Brain microvascular endothelial cell (primary cell): ENCODE measurements around the gene TUBB2A.

Experiments
- DNase-seq: peaks from one replicate; pipeline ENCODE4 v3.0.0-alpha.2; 2020
- H3K27ac ChIP-seq: fragments of 250-450 bp; sonication (Bioruptor Pico); 2 replicates; pipeline ENCODE4 v1.5.1; 2020; ENCODE audit warnings: mild to moderate bottlenecking, moderate library complexity
- H3K27me3 ChIP-seq: fragments of 250-450 bp; sonication (Bioruptor Pico); replicated peaks from 2 replicates; pipeline ENCODE4 v1.5.1; 2020; ENCODE audit warnings: mild to moderate bottlenecking
- H3K36me3 ChIP-seq: fragments of 250-450 bp; sonication (Bioruptor Pico); replicated peaks from 2 replicates; pipeline ENCODE4 v1.5.1; 2020; ENCODE audit warnings: mild to moderate bottlenecking
- H3K4me3 ChIP-seq: 2 replicates; pipeline ENCODE4 v1.5.1; 2011; ENCODE audit warnings: low read depth, mild to moderate bottlenecking, control low read depth, low read length, moderate library complexity
- in situ Hi-C: cut with HindIII; loops from 2 replicates; pipeline ENCODE4 v1.10.0; 2017; ENCODE audit warnings: low sequenced_read_pairs, low pct_ligation_motif_present
- TF ChIP-seq, protein P1 (sequence below): IDR thresholded peaks from 2 replicates; pipeline ENCODE4 v1.5.1; 2011; ENCODE audit warnings: low read depth, mild to moderate bottlenecking, moderate library complexity, low read length, control low read depth, inconsistent platforms; ENCODE audit errors: missing control alignments

The TUBB2A gene

DNA sequence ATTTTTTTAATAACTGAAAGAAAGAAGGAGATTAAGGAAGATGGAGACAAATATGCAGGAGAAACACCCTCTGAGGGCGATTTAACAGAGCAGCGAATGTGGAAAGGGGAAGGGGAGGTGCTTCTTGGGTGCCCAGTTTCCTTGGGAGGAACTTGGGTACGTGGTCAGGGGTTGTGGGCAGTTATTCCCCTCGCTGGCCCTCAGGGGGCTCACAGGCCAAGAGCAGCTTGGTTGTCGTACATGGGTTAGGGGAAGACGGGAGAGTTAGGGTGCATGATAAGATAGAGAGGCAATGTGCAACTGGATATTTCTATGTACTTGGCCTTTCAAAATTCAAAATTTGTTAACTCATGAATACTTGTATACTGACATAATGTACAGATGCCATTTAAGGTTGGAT is 7.0 kb upstream of the TUBB2A start:
- H3K27me3 ChIP-seq, result no peaks in the 10 kb centered on the region

DNA sequence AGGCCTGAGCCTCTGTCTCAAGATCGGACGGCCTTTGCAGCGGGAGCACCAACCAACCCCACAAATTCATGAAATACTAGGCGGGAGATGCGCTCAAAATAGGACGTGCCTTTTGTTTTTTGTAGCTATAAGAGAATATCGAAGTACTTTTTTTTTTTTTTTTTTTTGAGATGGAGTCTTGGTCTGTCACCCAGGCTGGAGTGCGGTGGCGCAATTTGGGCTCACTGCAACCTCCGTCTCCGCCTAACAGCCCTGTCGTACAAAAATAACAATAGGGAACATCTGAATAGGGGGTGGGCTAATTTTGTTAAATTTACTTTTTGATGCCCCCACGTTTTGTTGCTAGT is 5.9 kb upstream of the TUBB2A start:
- no peak for DNase-seq
- H3K4me3 ChIP-seq, result peak overlapping the region; percentile 68
- in situ Hi-C loops, result no loop called here
- no peaks in the 10 kb centered on the region for H3K36me3 ChIP-seq
- H3K27ac ChIP-seq, result no peak overlapping the region
- TF ChIP-seq, protein P1, sequence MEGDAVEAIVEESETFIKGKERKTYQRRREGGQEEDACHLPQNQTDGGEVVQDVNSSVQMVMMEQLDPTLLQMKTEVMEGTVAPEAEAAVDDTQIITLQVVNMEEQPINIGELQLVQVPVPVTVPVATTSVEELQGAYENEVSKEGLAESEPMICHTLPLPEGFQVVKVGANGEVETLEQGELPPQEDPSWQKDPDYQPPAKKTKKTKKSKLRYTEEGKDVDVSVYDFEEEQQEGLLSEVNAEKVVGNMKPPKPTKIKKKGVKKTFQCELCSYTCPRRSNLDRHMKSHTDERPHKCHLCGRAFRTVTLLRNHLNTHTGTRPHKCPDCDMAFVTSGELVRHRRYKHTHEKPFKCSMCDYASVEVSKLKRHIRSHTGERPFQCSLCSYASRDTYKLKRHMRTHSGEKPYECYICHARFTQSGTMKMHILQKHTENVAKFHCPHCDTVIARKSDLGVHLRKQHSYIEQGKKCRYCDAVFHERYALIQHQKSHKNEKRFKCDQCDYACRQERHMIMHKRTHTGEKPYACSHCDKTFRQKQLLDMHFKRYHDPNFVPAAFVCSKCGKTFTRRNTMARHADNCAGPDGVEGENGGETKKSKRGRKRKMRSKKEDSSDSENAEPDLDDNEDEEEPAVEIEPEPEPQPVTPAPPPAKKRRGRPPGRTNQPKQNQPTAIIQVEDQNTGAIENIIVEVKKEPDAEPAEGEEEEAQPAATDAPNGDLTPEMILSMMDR, result no peak
- no peaks in the 10 kb centered on the region for H3K27me3 ChIP-seq

More for the DNA sequence above, 7.0 kb upstream of the TUBB2A start:
- TF ChIP-seq, protein P1, result no peak
- in situ Hi-C loops, result no loop called here
- Histone ChIP-seq H3K36me3 (no peaks in the 10 kb centered on the region), H3K27ac (no peak overlapping the region), H3K4me3 (no peak overlapping the region)
- no peak for DNase-seq

DNA sequence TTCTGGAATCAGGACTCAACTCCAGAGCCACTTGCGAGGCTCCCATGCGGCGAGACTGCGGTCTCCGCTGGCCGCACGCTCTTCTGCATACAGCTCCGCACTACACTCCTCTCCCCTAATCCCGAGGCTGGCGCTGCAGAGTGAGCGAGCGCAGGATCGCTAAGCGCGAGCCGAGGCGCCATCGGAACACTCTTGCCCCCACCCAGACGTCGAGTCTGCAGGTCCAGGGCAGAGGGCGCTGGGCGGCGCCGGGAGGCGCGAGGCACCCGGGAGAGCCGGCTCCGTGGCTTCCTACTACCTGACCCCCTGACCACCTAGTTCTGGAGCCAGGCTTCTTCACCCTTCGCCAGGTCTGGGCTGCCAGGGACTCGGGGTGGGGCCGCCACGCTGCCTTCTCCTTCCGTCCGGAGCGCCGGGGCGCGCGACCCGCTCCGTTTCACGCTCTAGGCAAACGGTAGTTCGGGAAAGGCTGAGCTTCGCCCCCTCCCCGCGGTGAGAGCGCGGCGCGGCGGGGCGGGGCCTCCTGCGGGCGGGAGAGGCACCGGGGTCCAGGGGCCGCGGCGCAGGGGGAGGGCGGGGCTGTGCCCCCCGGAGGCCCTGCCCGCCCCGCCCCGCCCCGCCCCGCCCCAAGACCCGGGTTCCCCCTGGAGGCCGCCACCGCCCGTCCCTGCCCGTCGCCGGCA is 5.4 kb upstream of the TUBB2A start:
- no peaks in the 10 kb centered on the region for H3K36me3 ChIP-seq
- in situ Hi-C loops, result no loop called here
- peak overlapping the region; percentile 58 for H3K27ac ChIP-seq
- peak; percentile 53 for DNase-seq
- no peaks in the 10 kb centered on the region for H3K27me3 ChIP-seq
- TF ChIP-seq, protein P1, result peak; percentile 38
- peak overlapping the region; percentile 68 for H3K4me3 ChIP-seq

DNA sequence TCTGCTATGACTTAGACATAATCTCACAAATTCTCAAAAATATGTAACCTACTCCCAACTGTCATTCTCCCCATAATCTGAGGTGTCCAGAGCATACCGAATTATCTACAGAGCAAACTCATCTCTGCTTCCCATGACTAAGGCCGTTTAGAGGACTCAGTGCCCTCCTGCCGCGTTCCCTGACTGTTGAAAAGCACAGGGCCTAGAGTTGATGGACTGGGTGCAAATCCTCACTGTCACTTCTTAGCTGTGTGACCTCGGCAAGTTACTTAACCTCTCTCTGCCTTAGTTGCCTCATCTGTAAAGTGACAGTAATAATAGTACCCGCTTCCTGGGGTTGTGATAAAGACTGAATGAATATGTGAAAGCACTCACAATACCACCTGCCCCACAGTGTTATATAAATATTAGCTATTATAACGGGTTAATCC is 4.7 kb upstream of the TUBB2A start:
- TF ChIP-seq, protein P1, result no peak
- H3K27me3 ChIP-seq, result no peaks in the 10 kb centered on the region
- in situ Hi-C loops, result no loop called here
- H3K27ac ChIP-seq, result no peak overlapping the region
- no peak overlapping the region for H3K4me3 ChIP-seq
- no peak for DNase-seq
- H3K36me3 ChIP-seq, result no peaks in the 10 kb centered on the region

DNA sequence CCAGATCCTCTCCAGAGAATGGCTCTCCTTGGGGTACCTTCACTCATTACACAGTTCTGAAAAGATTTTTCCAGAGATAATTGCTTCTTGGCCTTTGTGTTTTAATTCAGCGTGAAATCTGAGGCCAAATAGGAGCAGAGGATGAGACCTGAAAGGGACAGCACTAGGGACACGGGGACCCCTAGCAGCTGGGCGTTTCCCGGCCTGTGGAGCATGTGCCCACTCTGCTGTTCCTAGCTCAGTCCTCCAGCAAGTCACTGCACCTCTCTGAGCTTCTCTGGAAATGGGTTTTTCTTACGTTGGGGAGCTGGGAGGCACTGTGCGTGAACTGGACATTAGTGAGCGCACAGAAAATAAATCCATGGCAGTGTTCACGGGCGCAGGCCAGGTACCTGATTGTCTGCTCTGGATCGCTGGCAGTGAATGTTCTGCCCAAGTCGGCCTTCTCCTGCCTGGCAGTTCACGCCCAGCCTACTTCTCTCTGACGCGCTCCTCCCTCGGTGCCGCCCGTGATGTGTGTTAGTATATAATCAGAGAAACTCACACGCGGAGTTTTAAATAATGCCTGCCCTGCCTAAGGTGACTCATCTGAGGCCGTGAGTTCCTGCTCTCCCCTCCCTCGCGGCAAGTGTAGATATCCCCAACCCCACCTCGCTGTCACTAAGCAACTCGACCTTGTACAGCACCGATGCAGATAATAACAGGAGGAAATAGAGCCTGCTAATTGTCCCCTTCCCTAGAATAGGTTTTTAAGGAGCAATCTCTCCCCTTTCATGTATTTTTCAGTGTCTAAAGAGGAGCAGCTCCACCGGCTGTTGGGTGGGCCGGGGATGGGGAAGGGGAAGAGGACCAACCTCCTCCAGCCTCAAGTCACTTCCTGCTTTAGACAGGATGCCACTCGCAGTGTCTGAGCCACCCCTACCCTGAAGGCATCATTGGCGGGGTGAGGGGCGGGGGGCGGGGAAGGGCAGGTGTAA is 2.7 kb upstream of the TUBB2A start:
- Histone ChIP-seq H3K36me3 (peaks cover 7% of the 10 kb centered on the region), H3K27me3 (no peaks in the 10 kb centered on the region), H3K4me3 (no peak overlapping the region), H3K27ac (no peak overlapping the region)
- in situ Hi-C loops, result no loop called here
- TF ChIP-seq, protein P1, result no peak
- DNase-seq, result no peak
